ENCODE results near the gene PROSER2. TPM values are rescaled to one million over a fixed set of nuclear protein-coding genes. Genes with fewer than 3 reads are reported as not detected.
"Not testable (repeated sequence)": the region's sequence is repeated elsewhere in the genome, so short reads cannot be mapped to it uniquely, and the experiment has no call there.

Gene PROSER2
- total RNA-seq, 1 donor from 2014 or later = 8.8 TPM

DNA sequence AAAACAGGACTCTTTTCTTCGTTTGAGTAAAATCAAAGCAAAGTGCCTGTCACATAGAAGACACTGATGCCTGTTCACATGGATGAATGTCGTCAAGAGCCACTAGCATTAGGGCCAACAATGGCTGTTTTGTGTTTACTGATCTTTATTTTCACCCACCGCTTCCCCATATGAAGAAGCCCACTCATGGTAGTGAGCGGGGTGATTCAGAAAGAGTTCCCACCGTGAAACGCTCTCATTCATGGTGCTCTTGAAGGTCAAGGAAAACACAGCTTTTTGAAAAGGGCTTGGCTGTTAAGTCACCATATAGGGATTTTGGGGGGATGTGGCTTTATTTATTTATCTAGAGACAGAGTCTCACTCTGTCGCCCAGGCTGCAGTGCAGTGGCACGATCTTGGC, 12.5 kb downstream of the PROSER2 start:
- DNase-seq (ENCODE audit: low spot score) = no peak

- no peak for DNase-seq (ENCODE audit: low spot score)
These were observed 14.4 kb downstream of the PROSER2 start for GRCh38 chr10:11837372-11838161.

- no peak for DNase-seq (ENCODE audit: low spot score)
These were observed 15.2 kb downstream of the PROSER2 start for GRCh38 chr10:11838298-11838852.

DNA sequence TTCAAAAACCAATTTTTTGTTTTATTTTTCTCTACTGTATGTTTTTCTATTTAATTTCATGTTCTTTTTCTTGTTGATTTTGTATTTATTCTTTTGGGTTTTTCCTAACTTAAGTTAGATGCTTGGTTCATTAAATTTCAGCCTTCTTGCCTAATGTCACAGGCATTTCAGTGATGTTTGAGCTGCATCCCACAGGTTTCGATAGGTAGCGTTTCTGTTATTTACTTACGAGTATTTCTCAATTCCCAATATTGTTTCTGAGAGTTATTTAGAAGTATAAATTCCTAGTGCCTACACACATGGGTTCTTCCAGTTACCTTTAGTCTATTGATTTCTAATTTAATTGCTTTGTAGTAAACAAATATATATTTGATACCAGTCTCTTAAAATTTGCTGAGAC, 18.2 kb downstream of the PROSER2 start:
- DNase-seq (ENCODE audit: low spot score) = no peak

DNA sequence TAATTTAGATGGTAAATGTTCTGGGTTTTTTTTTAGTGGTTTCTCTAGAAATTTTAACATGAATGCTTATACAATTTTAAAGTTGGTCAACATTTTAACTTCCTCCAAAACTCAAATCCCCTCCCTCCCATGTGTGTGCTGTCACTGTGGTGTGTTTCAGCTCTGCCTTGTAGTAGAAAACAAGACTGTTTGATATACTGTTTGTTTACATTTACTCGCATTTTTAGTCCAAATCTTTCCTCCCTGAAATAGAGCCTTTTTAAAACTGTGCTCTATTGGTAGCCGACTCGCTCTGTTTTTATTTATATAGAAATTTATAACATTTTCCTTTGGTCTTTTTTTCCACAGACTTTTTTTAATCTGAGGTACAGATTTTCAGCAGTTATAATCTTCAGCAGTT, 19.3 kb downstream of the PROSER2 start:
- no peak for DNase-seq (ENCODE audit: low spot score)

- no peak for DNase-seq (ENCODE audit: low spot score)
These were observed 22.0 kb downstream of the PROSER2 start for GRCh38 chr10:11845113-11845512.

DNA sequence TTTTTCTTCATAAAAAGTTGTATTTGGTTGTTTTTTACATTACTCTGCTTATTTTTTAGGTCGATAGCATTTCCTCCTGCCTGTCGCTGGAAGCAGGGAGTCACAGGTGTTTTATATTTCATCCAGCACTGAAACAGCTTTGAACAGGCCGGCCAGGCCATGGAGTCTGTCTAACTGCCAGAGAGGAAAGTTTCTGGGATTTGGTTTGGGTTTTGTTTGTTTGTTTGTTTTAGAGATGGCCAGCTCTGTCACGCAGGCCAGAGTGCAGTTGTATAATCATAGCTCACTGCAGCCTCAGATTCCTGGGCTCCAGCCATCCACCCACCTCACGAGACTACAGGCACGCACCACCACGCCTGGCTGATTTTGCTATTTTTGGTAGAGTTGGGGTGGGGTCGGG, 23.4 kb downstream of the PROSER2 start:
- no peak for DNase-seq (ENCODE audit: low spot score)

DNA sequence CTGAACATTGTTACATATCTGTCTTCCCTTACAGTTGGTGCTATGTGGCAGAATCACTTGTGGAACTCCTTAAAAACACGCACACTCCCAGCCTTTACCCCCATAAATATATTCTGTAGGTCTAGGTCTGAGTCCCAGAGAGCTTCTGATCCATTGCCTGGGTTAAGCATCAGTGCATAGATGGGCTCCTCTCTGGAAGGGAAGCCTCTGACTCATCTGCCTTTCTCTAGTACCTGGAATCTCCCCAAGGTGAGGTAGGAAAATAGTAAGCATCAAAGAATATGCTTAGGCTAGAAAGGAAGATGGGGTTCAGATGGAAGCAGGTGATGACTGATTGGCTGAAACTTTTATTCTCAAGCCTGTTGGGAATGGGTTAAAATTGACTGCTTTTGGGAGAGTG, 26.1 kb downstream of the PROSER2 start:
- no peak for DNase-seq (ENCODE audit: low spot score)

GRCh38 chr10:11849911-11850310, 26.8 kb downstream of the PROSER2 start:
- no peak for DNase-seq (ENCODE audit: low spot score)

DNA sequence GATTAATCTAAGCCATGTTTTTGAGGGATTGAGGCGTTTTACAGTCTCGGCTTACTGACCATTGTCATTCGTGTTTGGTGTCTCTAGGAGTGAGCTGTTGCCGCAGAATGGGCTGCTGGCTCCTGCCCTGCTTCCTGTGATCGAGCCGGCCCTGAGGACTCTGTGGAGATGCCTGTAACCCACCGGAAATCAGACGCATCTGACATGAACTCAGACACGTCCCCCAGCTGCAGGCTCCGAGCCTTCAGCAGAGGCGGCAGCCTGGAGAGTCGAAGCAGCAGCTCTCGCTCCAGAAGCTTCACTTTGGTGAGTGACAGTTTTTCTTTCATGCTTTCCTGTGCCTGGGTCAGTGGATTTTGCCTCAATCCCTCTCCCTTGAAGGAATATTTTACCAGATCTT, 28.8 kb downstream of the PROSER2 start:
- DNase-seq (ENCODE audit: low spot score) = no peak

DNA sequence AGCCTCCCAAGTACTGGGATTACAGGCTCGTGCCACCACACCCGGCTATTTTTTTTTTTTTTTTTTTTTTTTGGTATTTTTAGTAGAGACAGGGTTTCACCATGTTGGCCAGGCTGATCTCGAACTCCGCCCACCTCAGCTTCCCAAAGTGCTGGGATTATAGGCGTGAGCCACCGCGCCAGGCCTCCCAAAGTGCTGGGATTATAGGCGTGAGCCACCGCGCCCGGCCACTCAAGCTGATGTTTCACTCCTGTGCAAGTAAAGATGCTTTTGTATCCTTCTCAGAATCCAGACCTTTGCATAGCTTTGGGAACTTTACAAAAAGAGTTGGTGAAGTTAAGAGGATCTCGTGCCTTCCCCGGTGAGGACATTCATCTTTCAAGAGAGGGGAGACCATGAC, 29.5 kb downstream of the PROSER2 start:
- not testable (repeated sequence) for DNase-seq (ENCODE audit: low spot score)

DNA sequence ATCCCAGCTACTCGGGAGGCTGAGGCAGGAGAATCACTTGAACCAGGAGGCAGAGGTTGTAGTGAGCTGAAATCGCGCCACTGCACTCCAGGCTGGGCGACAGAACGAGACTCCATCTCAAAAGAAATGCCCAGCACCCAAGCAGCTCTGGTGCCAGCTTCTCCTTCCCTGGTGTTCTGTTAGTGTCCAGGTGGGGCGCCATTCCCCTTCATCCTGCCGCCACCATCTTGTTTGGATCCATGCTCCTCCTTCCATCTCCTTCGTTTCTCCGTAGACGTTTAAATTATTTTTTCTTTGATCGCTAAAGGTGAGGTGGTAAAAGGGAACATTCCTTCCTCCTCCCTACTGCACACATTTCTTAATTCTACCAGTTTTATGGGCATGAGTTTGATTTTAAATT, 30.3 kb downstream of the PROSER2 start:
- DNase-seq (ENCODE audit: low spot score) = no peak

GRCh38 chr10:11854301-11854700, 31.1 kb downstream of the PROSER2 start:
- no peak for DNase-seq (ENCODE audit: low spot score)

- DNase-seq (ENCODE audit: low spot score) = no peak
These were observed 32.9 kb downstream of the PROSER2 start for GRCh38 chr10:11856089-11856488.

DNA sequence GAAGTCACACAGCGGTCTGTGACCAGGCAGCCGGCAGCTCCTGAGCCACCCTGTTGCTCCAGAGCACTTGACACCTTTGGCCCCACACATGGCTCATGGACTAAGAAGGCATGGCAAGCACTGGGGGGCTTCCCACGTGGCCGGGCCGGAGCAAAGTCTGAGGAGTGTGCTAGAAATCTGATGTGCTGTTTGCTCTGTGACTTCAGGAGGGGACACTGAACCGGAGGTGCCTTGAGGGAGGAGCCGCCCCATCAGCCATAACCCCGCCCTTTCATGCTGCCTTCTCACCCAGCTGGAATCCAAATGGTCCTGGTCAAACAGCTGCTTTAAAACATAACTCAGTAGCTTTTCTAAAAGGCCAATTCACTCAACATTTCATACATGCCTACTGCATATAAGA, 33.5 kb downstream of the PROSER2 start:
- no peak for DNase-seq (ENCODE audit: low spot score)

GRCh38 chr10:11858093-11858492, 34.9 kb downstream of the PROSER2 start:
- DNase-seq (ENCODE audit: low spot score) = no peak

GRCh38 chr10:11861341-11861740, 38.2 kb downstream of the PROSER2 start:
- DNase-seq (ENCODE audit: low spot score) = no peak

GRCh38 chr10:11861811-11862428, 38.8 kb downstream of the PROSER2 start:
- DNase-seq (ENCODE audit: low spot score) = no peak

- no peak for DNase-seq (ENCODE audit: low spot score)
These were observed 40.4 kb downstream of the PROSER2 start for GRCh38 chr10:11863353-11864109.

- DNase-seq (ENCODE audit: low spot score) = no peak
These were observed 41.6 kb downstream of the PROSER2 start for GRCh38 chr10:11864727-11865126.

DNA sequence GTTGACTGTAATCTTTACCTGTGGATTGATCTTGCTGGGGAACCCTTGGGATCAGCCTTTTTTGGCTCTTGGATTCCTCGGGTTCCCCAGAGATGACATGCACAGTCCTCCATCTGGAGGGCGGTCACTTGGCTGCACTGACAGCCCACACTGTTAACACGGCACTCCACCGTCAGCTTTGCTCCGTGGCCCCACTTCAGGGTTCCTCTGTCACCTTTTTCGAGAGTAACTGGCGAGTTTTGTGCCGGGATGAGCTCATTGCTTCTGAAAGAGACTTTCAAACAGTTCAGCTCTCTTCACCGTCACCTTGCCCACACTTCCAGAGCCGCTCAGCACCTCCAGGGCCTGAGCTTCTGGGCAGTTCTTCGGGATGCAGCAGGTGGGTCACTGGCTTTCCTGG, 42.4 kb downstream of the PROSER2 start:
- no peak for DNase-seq (ENCODE audit: low spot score)

DNA sequence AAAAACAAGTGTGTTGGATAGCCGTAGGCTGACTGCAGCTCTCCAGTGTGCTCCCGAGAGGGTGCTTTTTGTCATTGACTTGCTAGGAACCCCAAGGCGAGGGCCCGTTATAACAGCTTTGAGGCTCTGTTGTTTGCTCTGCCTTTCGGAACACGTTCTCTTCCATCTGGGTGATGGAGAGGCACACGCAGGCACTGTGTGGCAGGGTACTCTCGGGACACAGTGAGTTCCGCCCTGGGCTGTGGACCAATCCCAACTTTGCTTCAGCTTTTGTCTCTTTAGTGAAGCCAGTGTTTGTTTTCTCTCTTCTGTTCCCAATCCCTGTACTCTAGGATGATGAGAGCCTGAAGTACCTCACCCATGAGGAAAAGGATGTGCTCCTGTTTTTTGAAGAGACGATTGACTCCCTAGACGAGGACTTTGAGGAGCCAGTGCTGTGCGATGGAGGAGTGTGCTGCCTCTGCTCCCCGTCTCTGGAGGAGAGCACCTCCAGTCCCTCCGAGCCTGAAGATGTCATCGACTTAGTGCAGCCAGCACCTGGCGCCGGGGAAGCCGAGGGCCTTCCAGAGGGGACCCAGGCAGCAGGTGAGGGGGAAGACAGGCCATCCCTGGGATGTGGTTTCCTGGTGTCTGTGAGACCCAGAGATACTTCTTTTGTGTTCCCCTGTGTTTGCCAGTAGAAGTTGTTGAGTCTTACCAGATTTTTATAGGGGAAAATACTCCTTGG, 43.2 kb downstream of the PROSER2 start:
- DNase-seq (ENCODE audit: low spot score) = no peak

Data from mucosa of gallbladder (tissue), 1 donor.